SK-N-DZ (cell line): ENCODE results near the gene ASAP2.

ENCODE experiments used
- DNase-seq: peaks from one replicate; pipeline ENCODE4 v3.0.0-alpha.2; 2015; ENCODE audit warnings: low spot score

The ASAP2 gene

GRCh38 chr2:9274701-9275343 lies 68.2 kb downstream of the ASAP2 start:
- no peak for DNase-seq

- DNase-seq = no peak
These were observed 68.8 kb downstream of the ASAP2 start for GRCh38 chr2:9275399-9275798.

GRCh38 chr2:9276074-9276473 lies 69.5 kb downstream of the ASAP2 start:
- DNase-seq = no peak

- DNase-seq = peak; percentile 47
These were observed 70.4 kb downstream of the ASAP2 start for GRCh38 chr2:9276901-9277451.

GRCh38 chr2:9278439-9278838 lies 71.8 kb downstream of the ASAP2 start:
- no peak for DNase-seq

- no peak for DNase-seq
These were observed 72.8 kb downstream of the ASAP2 start for GRCh38 chr2:9279426-9279825.

- DNase-seq = no peak
These were observed 73.6 kb downstream of the ASAP2 start for GRCh38 chr2:9280224-9280623.

GRCh38 chr2:9281145-9281544 lies 74.5 kb downstream of the ASAP2 start:
- DNase-seq = no peak

- DNase-seq = no peak
These were observed 75.8 kb downstream of the ASAP2 start for GRCh38 chr2:9282128-9283112.

GRCh38 chr2:9284521-9285297 lies 78.1 kb downstream of the ASAP2 start:
- no peak for DNase-seq

- no peak for DNase-seq
These were observed 78.8 kb downstream of the ASAP2 start for GRCh38 chr2:9285385-9285920.

GRCh38 chr2:9285921-9286320 lies 79.3 kb downstream of the ASAP2 start:
- DNase-seq = no peak

GRCh38 chr2:9286554-9287399 lies 80.2 kb downstream of the ASAP2 start:
- DNase-seq = no peak

- DNase-seq = no peak
These were observed 80.9 kb downstream of the ASAP2 start for GRCh38 chr2:9287400-9288045.

GRCh38 chr2:9288233-9288632 lies 81.6 kb downstream of the ASAP2 start:
- DNase-seq = no peak

- no peak for DNase-seq
These were observed 82.2 kb downstream of the ASAP2 start for GRCh38 chr2:9288681-9289338.

GRCh38 chr2:9291331-9291730 lies 84.7 kb downstream of the ASAP2 start:
- DNase-seq = no peak

- no peak for DNase-seq
These were observed 85.3 kb downstream of the ASAP2 start for GRCh38 chr2:9291866-9292265.

GRCh38 chr2:9292426-9292825 lies 85.8 kb downstream of the ASAP2 start:
- no peak for DNase-seq
